Mucosa of rectum (tissue), 2 donors: ENCODE results near the gene GOLGA6L10.
"Not testable (repeated sequence)": the region's sequence is repeated elsewhere in the genome, so short reads cannot be mapped to it uniquely, and the experiment has no call there.

Experiments
- H3K27ac ChIP-seq, 2 donors: one replicate each; pipeline ENCODE4 v1.7.0; 2013; ENCODE audit warnings: inconsistent platforms in 2 of 2, low read depth in 2 of 2, low read length in 2 of 2
- H3K27me3 ChIP-seq, 2 donors: one replicate each; pipeline ENCODE4 v1.7.0; 2013; ENCODE audit warnings: low read length in 2 of 2; ENCODE audit not compliant: control insufficient read depth in 2 of 2, insufficient read depth in 2 of 2
- H3K36me3 ChIP-seq, 2 donors: one replicate each; pipeline ENCODE4 v1.7.0; 2013; ENCODE audit warnings: low read length in 2 of 2; ENCODE audit not compliant: control insufficient read depth in 2 of 2, insufficient read depth in 2 of 2
- H3K4me1 ChIP-seq, 2 donors: one replicate each; pipeline ENCODE4 v1.7.0; 2013; ENCODE audit warnings: low read length in 2 of 2, mild to moderate bottlenecking in 1 of 2; ENCODE audit not compliant: control insufficient read depth in 2 of 2, insufficient read depth in 2 of 2
- H3K4me3 ChIP-seq, 2 donors: one replicate each; pipeline ENCODE4 v1.7.0; 2013; ENCODE audit warnings: low read length in 2 of 2
- H3K9ac ChIP-seq, 2 donors: one replicate each; pipeline ENCODE4 v1.7.0; 2013; ENCODE audit warnings: low read length in 2 of 2, low read depth in 1 of 2, mild to moderate bottlenecking in 1 of 2
- H3K9me3 ChIP-seq, 2 donors: one replicate each; pipeline ENCODE4 v1.7.0; 2013; ENCODE audit warnings: low read length in 2 of 2; ENCODE audit not compliant: control insufficient read depth in 2 of 2
- donor health status: healthy.
- donor health status: Normal muscosa, but diverticular disease.

GOLGA6L10 gene, protein sequence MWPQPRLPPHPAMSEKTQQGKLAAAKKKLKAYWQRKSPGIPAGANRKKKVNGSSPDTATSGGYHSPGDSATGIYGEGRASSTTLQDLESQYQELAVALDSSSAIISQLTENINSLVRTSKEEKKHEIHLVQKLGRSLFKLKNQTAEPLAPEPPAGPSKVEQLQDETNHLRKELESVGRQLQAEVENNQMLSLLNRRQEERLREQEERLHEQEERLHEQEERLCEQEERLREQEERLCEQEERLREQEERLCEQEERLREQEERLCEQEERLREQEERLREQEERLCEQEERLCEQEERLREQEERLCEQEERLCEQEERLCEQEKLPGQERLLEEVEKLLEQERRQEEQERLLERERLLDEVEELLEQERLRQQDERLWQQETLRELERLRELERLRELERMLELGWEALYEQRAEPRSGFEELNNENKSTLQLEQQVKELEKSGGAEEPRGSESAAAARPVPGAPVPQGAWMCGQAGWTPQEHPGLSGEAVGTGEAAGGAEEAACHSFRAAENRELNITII

DNA sequence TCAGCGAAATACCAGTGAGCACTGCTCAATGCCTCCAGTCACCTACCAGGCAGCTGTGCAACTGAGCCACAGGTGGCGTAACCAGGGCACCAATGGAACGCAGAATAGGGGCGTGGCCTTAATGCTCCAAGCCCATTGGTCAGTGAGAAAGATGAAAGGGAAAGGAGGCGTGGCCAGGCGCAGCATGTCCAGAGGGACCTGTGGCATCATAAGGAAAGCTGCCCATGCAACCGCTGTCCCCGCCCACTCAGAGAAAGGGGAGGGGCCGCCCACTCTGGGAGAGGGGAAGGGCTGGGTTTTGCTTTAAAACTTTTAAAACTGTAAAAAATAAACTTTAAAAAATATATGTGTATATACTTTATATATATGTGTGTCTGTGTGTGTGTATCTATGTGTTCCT is at the start of gene GOLGA6L10:
Gene GOLGA6L10, minus strand, starts transcription at position 101 of the 400 bp plus-strand sequence. Its CDS starts 100 bp downstream, at position 1.
- not testable (repeated sequence) for H3K4me3 ChIP-seq, H3K9ac ChIP-seq, H3K4me1 ChIP-seq, H3K27ac ChIP-seq, H3K9me3 ChIP-seq, H3K27me3 ChIP-seq, H3K36me3 ChIP-seq

DNA sequence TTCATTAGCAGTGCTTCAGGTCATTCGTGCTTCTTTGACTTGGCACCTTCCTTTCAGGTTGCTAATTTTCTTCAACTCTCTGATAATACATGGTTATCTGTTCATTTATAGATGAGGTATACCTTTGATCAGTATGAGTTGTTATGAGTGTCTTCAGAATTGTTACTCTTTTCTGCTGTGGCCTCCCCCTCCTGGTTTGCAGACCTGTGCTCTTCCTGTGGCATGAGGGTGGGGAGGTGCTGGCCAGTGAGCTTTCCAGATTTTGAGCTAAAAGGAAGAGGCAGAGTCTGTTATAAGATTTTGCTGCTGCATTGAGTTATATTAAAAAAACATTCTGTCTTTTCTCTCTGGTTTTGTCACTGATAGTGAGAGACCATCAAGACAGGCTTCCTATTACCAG is 49.5 kb upstream of the GOLGA6L10 start:
- no peaks in the 10 kb centered on the region for H3K27me3 ChIP-seq
- H3K4me3 ChIP-seq, result no peak overlapping the region
- H3K4me1 ChIP-seq, result no peaks in the 10 kb centered on the region
- H3K9me3 ChIP-seq, result no peaks in the 10 kb centered on the region
- no peaks in the 10 kb centered on the region for H3K36me3 ChIP-seq
- no peak overlapping the region for H3K9ac ChIP-seq
- no peak overlapping the region for H3K27ac ChIP-seq

DNA sequence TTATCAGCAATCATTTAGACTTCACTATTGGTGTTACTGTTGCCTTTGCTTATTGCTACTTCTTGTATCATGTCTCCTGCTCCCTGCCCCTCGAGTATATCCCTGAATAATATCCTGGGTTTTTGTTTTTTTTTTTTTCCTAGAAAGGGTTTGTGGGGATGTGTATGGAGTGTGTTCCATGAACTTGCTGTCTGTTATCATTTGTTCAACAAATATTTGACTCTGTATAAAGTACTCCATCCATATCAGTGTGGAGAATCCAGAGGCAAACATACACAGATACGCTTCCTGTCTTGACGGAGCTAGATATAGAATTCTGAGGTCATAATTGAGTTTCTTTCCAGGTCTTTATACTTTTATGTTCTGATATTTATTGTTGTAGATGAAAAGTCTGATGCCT is 48.5 kb upstream of the GOLGA6L10 start:
- no peaks in the 10 kb centered on the region for H3K36me3 ChIP-seq

DNA sequence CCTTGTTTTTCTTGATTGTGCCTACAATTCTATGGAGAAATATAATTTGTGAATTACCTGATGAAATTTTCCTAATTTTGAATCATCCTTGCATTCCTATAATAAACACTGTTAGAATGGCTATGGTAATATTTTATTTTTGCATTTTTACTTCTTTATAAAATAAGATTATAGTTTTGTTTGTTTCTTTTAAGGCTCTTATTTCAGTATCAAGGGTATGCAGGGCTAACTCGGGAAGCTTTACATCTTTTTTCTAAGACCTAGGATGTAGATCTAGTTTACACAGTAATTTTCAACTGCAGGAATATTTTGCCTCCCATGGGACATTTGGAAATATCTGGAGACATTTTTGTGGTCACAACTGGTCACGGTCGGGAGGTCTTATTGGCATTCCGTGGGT is 46.5 kb upstream of the GOLGA6L10 start:
- H3K9me3 ChIP-seq, H3K36me3 ChIP-seq, H3K27ac ChIP-seq, H3K27me3 ChIP-seq, H3K9ac ChIP-seq, H3K4me3 ChIP-seq, H3K4me1 ChIP-seq: not testable (repeated sequence)

More for the DNA sequence above, 48.5 kb upstream of the GOLGA6L10 start:
- Histone ChIP-seq H3K9ac (no peak overlapping the region), H3K4me3 (no peak overlapping the region), H3K27me3 (no peaks in the 10 kb centered on the region), H3K27ac (no peak overlapping the region), H3K4me1 (no peaks in the 10 kb centered on the region), H3K9me3 (no peaks in the 10 kb centered on the region)

DNA sequence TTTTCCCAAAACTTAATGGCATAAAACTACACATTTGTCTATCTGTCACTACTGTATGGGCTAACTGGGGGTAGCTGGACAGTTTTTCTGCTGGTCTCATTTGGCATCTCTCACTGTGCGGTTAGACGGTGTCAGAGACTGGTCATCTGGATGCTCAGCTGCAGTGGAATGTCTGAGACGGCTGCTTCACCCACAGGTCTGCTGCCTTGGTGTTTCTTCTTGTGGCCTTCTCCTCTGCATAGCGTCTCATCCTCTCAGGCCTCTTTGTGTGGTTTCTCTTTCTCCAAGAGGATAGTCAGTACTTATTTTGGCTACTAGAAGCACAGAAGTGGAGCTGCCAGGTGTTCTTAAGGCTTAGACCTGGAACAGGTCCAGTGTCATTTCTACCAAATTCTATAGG is 44.4 kb upstream of the GOLGA6L10 start:
- H3K9ac ChIP-seq, result no peak overlapping the region
- H3K4me3 ChIP-seq, result no peak overlapping the region
- H3K9me3 ChIP-seq, result no peaks in the 10 kb centered on the region
- no peak overlapping the region for H3K27ac ChIP-seq
- no peaks in the 10 kb centered on the region for H3K27me3 ChIP-seq
- no peaks in the 10 kb centered on the region for H3K4me1 ChIP-seq
- no peaks in the 10 kb centered on the region for H3K36me3 ChIP-seq

DNA sequence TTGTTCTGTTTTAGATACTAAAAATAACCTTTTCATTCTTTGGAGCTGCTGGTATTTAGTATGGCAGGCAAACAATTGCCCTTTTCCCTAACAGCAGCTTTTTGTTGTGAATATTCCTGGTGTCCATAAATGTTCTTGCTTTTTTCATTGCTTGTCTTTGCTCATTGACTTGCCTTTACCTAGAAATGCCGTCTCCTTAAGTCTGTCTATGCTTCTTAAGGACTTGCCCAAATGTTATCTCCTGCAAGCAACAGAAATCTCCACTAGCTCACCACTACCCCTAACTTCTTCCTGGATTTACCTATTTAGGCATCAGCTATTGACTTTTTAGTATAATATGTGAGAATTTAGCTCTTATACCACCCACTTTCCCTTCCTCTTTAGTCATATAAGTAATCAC is 42.8 kb upstream of the GOLGA6L10 start:
- not testable (repeated sequence) for H3K4me1 ChIP-seq, H3K4me3 ChIP-seq, H3K27ac ChIP-seq, H3K27me3 ChIP-seq, H3K9ac ChIP-seq, H3K9me3 ChIP-seq, H3K36me3 ChIP-seq

DNA sequence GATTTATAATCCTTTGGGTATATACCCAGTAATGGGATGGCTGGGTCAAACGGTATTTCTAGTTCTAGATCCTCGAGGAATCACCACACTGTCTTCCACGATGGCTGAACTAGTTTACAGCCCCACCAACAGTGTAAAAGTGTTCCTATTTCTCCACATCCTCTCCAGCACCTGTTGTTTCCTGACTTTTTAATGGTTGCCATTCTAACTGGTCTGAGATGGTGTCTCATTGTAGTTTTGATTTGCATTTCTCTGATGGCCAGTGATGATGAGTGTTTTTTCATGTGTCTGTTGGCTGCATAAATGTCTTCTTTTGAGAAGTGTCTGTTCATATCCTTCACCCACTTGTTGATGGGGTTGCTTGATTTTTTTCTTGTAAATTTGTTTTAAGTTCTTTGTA is 40.9 kb upstream of the GOLGA6L10 start:
- H3K4me3 ChIP-seq, H3K36me3 ChIP-seq, H3K9ac ChIP-seq, H3K27me3 ChIP-seq, H3K4me1 ChIP-seq, H3K27ac ChIP-seq, H3K9me3 ChIP-seq: not testable (repeated sequence)

DNA sequence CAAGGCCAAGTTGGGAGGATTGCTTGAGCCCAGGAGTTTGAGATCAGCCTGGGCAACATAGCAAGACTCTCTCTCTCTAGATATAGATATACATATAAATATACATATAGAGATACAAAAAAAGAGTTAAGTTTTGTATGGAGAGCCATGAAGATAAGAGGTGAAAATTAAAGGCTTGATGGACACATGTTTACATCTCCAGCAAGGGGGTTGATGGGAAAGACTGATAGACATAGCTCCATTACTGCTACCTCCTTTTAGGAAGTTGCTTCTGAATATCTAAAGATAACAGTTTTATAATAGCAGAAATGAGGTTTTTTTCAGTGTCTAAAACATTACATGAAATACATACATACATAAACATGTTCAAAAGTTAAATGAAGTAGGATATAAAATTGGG is 37.9 kb upstream of the GOLGA6L10 start:
- H3K36me3 ChIP-seq, H3K9me3 ChIP-seq, H3K27me3 ChIP-seq, H3K9ac ChIP-seq, H3K4me1 ChIP-seq, H3K4me3 ChIP-seq, H3K27ac ChIP-seq: not testable (repeated sequence)

DNA sequence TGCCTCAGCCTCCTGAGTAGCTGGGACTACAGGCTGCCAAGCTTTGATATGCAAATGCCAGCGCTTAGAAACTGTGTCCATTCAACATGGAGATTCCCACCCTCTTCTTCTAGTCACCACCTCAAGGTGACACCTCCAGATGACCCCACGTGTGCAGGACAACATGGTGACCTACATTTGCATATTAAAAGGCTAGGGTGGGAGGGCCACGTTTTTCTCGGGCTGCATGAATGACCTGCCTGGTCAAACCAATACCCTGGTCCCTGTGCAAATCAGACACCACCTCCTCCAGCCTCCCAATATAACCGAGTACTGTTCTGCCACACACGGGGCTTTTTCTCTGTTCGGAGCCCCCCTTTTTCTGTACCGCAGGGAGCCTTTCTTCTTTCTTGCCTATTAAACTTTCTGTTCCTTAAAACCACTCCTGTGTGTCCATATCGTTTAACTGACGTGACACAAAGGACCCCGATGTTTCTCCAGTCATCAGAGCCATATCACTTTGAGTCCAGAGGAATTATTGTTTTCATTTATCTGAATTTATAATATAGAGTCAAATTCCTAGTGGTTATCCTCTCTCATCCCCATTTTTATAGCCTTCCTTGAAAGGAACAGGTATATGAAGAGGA is 32.2 kb upstream of the GOLGA6L10 start:
- not testable (repeated sequence) for H3K36me3 ChIP-seq, H3K9me3 ChIP-seq, H3K4me3 ChIP-seq, H3K27ac ChIP-seq, H3K4me1 ChIP-seq, H3K27me3 ChIP-seq, H3K9ac ChIP-seq

DNA sequence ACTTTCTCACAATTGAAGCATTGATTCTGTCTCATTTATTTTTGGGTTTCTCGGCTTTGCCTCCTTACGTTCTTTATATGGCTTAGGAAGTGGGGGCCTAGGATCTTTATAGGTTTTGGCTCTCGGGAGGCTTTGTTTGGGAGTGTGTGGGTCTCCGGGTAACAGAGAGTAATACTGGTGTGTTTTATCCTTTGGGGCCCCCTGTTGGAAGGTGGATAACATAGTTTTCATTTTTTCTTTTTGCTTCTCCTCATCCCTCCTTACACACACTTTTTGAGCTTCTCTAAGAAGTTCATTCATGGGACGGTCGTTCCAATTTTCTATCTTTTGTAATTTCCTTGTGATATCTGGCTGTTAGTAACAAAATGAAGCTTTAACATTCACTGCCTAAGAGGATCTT is 30.3 kb upstream of the GOLGA6L10 start:
- H3K27ac ChIP-seq, H3K27me3 ChIP-seq, H3K9me3 ChIP-seq, H3K36me3 ChIP-seq, H3K4me1 ChIP-seq, H3K9ac ChIP-seq, H3K4me3 ChIP-seq: not testable (repeated sequence)
